ENCODE results near the gene USP21. TPM values are rescaled to one million over a fixed set of nuclear protein-coding genes. Genes with fewer than 3 reads are reported as not detected.

USP21 gene
- total and polyA plus RNA-seq, 9 of the 15 experiments (the other 6 are each of a cell fraction or from before 2014, with no cell fraction given) = 4.9 to 52.4 (median 21.6) TPM

DNA sequence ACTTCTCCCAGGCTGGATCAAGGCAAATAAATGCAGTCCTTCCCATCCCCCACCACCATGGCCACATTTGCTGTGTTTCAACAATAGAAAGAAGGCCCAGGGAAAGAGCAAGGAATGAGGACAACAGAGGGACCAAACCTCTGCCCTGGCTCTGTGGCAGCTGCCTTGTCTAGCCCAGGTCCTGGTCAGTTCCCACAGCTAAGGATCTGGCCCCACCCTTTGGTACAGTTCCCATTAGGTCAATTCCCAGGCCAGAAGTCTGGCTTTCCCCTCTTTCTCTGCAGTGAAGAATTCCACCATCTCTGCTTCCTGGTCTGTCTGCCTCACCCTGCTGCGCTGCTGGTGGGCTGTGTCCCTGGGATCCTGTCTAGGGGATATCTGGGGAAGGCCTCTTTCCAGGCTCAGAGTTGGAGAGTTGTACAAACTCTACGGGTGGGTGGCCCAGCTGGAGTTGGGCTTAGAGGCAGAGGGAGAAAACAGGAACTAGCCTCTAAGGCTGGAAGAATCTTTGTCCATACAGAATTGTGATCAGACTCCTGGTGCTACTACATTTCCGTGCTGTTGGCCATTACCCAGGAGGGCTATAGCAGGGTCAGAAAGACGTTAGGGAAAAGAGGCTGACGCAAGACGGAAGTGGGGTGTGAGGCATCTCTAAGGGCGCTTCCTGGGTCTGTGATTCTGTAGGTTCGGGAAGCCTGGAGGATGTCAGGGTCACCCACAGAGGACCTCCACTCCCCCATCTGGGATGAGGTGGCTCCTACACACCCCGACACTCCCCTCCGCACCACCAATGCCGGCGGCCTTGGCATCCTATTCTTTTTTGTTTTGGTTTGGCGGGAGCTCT is 41.9 kb downstream of the USP21 start (continued):
- TF ChIP-seq, protein P1, sequence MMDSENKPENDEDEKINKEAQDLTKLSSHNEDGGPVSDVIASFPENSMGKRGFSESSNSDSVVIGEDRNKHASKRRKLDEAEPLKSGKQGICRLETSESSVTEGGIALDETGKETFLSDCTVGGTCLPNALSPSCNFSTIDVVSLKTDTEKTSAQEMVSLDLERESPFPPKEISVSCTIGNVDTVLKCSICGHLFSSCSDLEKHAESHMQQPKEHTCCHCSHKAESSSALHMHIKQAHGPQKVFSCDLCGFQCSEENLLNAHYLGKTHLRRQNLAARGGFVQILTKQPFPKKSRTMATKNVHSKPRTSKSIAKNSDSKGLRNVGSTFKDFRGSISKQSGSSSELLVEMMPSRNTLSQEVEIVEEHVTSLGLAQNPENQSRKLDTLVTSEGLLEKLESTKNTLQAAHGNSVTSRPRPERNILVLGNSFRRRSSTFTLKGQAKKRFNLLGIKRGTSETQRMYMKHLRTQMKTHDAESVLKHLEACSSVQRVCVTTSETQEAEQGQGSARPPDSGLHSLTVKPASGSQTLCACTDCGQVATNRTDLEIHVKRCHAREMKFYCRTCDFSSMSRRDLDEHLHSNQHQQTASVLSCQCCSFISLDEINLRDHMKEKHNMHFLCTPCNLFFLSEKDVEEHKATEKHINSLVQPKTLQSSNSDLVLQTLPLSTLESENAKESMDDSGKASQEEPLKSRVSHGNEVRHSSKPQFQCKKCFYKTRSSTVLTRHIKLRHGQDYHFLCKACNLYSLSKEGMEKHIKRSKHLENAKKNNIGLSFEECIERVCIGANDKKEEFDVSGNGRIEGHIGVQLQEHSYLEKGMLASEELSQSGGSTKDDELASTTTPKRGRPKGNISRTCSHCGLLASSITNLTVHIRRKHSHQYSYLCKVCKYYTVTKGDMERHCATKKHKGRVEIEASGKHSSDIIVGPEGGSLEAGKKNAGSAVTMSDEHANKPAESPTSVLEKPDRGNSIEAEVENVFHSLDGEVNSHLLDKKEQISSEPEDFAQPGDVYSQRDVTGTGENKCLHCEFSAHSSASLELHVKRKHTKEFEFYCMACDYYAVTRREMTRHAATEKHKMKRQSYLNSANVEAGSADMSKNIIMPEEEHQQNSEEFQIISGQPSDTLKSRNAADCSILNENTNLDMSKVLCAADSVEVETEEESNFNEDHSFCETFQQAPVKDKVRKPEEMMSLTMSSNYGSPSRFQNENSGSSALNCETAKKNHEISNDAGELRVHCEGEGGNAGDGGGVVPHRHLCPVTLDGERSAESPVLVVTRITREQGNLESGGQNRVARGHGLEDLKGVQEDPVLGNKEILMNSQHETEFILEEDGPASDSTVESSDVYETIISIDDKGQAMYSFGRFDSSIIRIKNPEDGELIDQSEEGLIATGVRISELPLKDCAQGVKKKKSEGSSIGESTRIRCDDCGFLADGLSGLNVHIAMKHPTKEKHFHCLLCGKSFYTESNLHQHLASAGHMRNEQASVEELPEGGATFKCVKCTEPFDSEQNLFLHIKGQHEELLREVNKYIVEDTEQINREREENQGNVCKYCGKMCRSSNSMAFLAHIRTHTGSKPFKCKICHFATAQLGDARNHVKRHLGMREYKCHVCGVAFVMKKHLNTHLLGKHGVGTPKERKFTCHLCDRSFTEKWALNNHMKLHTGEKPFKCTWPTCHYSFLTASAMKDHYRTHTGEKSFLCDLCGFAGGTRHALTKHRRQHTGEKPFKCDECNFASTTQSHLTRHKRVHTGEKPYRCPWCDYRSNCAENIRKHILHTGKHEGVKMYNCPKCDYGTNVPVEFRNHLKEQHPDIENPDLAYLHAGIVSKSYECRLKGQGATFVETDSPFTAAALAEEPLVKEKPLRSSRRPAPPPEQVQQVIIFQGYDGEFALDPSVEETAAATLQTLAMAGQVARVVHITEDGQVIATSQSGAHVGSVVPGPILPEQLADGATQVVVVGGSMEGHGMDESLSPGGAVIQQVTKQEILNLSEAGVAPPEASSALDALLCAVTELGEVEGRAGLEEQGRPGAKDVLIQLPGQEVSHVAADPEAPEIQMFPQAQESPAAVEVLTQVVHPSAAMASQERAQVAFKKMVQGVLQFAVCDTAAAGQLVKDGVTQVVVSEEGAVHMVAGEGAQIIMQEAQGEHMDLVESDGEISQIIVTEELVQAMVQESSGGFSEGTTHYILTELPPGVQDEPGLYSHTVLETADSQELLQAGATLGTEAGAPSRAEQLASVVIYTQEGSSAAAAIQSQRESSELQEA (IDR thresholded peaks at IDR 0.05; ENCODE audit: low read depth) = no peak
- peak; percentile 89 for TF ChIP-seq NFRKB (IDR thresholded peaks at IDR 0.05; ENCODE audit: low read depth)
- TF ChIP-seq, protein P2, sequence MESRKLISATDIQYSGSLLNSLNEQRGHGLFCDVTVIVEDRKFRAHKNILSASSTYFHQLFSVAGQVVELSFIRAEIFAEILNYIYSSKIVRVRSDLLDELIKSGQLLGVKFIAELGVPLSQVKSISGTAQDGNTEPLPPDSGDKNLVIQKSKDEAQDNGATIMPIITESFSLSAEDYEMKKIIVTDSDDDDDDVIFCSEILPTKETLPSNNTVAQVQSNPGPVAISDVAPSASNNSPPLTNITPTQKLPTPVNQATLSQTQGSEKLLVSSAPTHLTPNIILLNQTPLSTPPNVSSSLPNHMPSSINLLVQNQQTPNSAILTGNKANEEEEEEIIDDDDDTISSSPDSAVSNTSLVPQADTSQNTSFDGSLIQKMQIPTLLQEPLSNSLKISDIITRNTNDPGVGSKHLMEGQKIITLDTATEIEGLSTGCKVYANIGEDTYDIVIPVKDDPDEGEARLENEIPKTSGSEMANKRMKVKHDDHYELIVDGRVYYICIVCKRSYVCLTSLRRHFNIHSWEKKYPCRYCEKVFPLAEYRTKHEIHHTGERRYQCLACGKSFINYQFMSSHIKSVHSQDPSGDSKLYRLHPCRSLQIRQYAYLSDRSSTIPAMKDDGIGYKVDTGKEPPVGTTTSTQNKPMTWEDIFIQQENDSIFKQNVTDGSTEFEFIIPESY (CRISPR knock-in tag; IDR thresholded peaks at IDR 0.05) = peak; percentile 45; the same call in 1 of the 2 replicates
- TF ChIP-seq ZNF644 (tag; IDR thresholded peaks at IDR 0.05; ENCODE audit: low read depth) = 0 out of 2 replicates have a peak, but pooled peaks have one; percentile 33
- TF ChIP-seq ZNF766 (CRISPR knock-in tag; conservative IDR thresholded peaks at IDR 0.05) = peak; percentile 72
- 0 out of 2 replicates have a peak, but pooled peaks have one; percentile 17 for TF ChIP-seq ZNF79 (CRISPR knock-in tag; IDR thresholded peaks at IDR 0.05; ENCODE audit: low read depth)
- peak; percentile 53; the same call in 1 of the 2 replicates for TF ChIP-seq CEBPG (CRISPR knock-in tag; IDR thresholded peaks at IDR 0.05)
- peak in 1 of 2 experiments; percentile 68; a peak in 1 of 4 replicates for TF ChIP-seq CEBPG (tag; conservative IDR thresholded peaks at IDR 0.05 in 1 of 2, IDR thresholded peaks at IDR 0.05 in 1 of 2)
- TF ChIP-seq ZNF175 (CRISPR knock-in tag; IDR thresholded peaks at IDR 0.05; ENCODE audit: low read depth) = peak; percentile 14; the same call in 1 of the 2 replicates
- TF ChIP-seq KHSRP (IDR thresholded peaks at IDR 0.05) = no peak
- TF ChIP-seq ZNF584 (CRISPR knock-in tag; IDR thresholded peaks at IDR 0.05; ENCODE audit: low read depth) = peak; percentile 93; the same call in 1 of the 2 replicates
- TF ChIP-seq, protein P3, sequence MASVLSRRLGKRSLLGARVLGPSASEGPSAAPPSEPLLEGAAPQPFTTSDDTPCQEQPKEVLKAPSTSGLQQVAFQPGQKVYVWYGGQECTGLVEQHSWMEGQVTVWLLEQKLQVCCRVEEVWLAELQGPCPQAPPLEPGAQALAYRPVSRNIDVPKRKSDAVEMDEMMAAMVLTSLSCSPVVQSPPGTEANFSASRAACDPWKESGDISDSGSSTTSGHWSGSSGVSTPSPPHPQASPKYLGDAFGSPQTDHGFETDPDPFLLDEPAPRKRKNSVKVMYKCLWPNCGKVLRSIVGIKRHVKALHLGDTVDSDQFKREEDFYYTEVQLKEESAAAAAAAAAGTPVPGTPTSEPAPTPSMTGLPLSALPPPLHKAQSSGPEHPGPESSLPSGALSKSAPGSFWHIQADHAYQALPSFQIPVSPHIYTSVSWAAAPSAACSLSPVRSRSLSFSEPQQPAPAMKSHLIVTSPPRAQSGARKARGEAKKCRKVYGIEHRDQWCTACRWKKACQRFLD (CRISPR knock-in tag; IDR thresholded peaks at IDR 0.05) = peak; percentile 92; the same call in 1 of the 2 replicates
- TF ChIP-seq JUND (IDR thresholded peaks at IDR 0.05; ENCODE audit: borderline replicate concordance, low read depth, low read length) = 0 out of 2 replicates have a peak, but pooled peaks have one; percentile 1
- TF ChIP-seq JUND (tag; IDR thresholded peaks at IDR 0.05; ENCODE audit: borderline replicate concordance, low read depth, low read length) = no peak; the same call in 2 of the 3 replicates
